SU-DHL-6 (cell line): ENCODE results near the gene BLCAP.

Source experiments
- H2AFZ ChIP-seq: fragments of 200-600 bp; sonication (generic); 2 replicates; pipeline ENCODE4 v1.6.1; 2014; ENCODE audit warnings: low read depth, mild to moderate bottlenecking, moderate library complexity, mixed read lengths, antibody characterized with exemption, low read length; ENCODE audit not compliant: severe bottlenecking
- H3F3A ChIP-seq: fragments of 200-600 bp; shearing (Covaris generic); 2 replicates; pipeline ENCODE4 v1.6.0; 2016; ENCODE audit warnings: antibody characterized with exemption, mild to moderate bottlenecking; ENCODE audit not compliant: insufficient read depth
- H3K27ac ChIP-seq: fragments of 200-600 bp; sonication (generic); 2 replicates; pipeline ENCODE4 v1.5.1; 2016; ENCODE audit warnings: low read depth, mild to moderate bottlenecking, low read length, moderate library complexity, mixed read lengths
- H3K27me3 ChIP-seq: fragments of 200-600 bp; sonication (generic), shearing (Covaris generic); 2 replicates; pipeline ENCODE4 v1.6.0; 2014; ENCODE audit warnings: mild to moderate bottlenecking, low read length
- H3K36me3 ChIP-seq: fragments of 200-600 bp; sonication (generic); 2 replicates; pipeline ENCODE4 v1.6.1; 2014; ENCODE audit warnings: mild to moderate bottlenecking, low read length, mixed read lengths
- H3K4me2 ChIP-seq: fragments of 300-600, 200-600 bp; shearing (Covaris generic), sonication (generic); 2 replicates; pipeline ENCODE4 v1.6.0; 2014; ENCODE audit warnings: low read length, low read depth, mild to moderate bottlenecking; ENCODE audit not compliant: poor library complexity, severe bottlenecking
- H3K4me3 ChIP-seq: fragments of 200-600 bp; sonication (generic); 2 replicates; pipeline ENCODE4 v1.5.1; 2014; ENCODE audit warnings: antibody characterized with exemption, low read length, mild to moderate bottlenecking, mixed read lengths; ENCODE audit not compliant: insufficient read depth, poor library complexity, severe bottlenecking
- H3K79me2 ChIP-seq: fragments of 200-600 bp; sonication (generic); 2 replicates; pipeline ENCODE4 v1.6.1; 2014; ENCODE audit warnings: mild to moderate bottlenecking, low read length, moderate library complexity; ENCODE audit not compliant: insufficient read depth
- H3K9ac ChIP-seq: fragments of 200-600 bp; sonication (generic); 2 replicates; pipeline ENCODE4 v1.7.0; 2014; ENCODE audit warnings: mild to moderate bottlenecking, low read length
- H3K9me2 ChIP-seq: fragments of 200-600 bp; sonication (generic); replicated peaks from 2 replicates; pipeline ENCODE4 v1.6.1; 2014; ENCODE audit warnings: low read length; ENCODE audit not compliant: insufficient read depth
- H3K9me3 ChIP-seq: fragments of 200-600 bp; sonication (generic); 2 replicates; pipeline ENCODE4 v1.6.1; 2014; ENCODE audit warnings: low read length, mixed read lengths; ENCODE audit not compliant: insufficient read depth
- H4K20me1 ChIP-seq: fragments of 200-600 bp; sonication (generic); 2 replicates; pipeline ENCODE4 v1.6.1; 2014; ENCODE audit warnings: low read depth, mild to moderate bottlenecking, antibody characterized with exemption, low read length, moderate library complexity, mixed read lengths
- CTCF ChIP-seq: fragments of 200-600 bp; sonication (generic); IDR thresholded peaks from one replicate; pipeline ENCODE4 v1.5.1; 2017; ENCODE audit warnings: antibody characterized with exemption, mild to moderate bottlenecking, low read length, moderate library complexity; ENCODE audit not compliant: insufficient read depth, poor library complexity, severe bottlenecking
- EZH2phosphoT487 ChIP-seq: fragments of 200-600 bp; sonication (generic), shearing (Covaris generic); conservative IDR thresholded peaks from 2 replicates; pipeline ENCODE4 v1.6.1; 2018; ENCODE audit warnings: mild to moderate bottlenecking, antibody characterized with exemption, low read length, moderate library complexity, mixed read lengths

The BLCAP gene

GRCh38 chr20:37518606-37519507, 8.8 kb downstream of the BLCAP start:
- peaks cover 13% of the 10 kb centered on the region for H3K79me2 ChIP-seq
- H3K27ac ChIP-seq: no peak overlapping the region
- no peak overlapping the region for H3K4me3 ChIP-seq
- no peaks in the 10 kb centered on the region for H3K27me3 ChIP-seq
- no peak overlapping the region for H3K4me2 ChIP-seq
- H3F3A ChIP-seq: no peaks in the 10 kb centered on the region
- H3K36me3 ChIP-seq: no peaks in the 10 kb centered on the region
- no peaks in the 10 kb centered on the region for H3K9me3 ChIP-seq
- TF ChIP-seq CTCF: no peak
- TF ChIP-seq EZH2phosphoT487: no peak
- no peak overlapping the region for H2AFZ ChIP-seq
- H3K9ac ChIP-seq: no peak overlapping the region
- no peaks in the 10 kb centered on the region for H4K20me1 ChIP-seq
- H3K9me2 ChIP-seq: no peaks in the 10 kb centered on the region

DNA sequence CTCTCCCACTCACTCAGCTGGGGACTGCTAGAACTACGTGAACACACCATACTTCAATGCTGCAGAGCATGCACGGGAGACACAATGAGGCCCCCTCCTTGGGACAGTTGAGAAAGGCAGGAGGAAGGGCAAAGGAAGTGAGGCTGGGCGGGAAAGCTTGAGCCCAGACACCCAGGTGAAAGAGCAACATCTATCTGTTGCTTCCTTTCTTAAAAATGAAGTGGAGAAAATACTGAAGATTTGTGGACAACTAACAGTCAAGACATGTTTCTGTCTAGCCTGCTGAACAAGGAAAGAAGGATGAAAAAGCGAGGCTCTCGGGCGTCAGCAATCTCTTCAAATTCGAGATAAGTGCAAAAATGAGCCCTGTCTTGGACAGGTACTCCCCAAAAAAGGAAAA, 9.6 kb downstream of the BLCAP start:
- no peak overlapping the region for H3K4me3 ChIP-seq
- H2AFZ ChIP-seq: no peak overlapping the region
- H3K79me2 ChIP-seq: peaks cover 9% of the 10 kb centered on the region
- H3K36me3 ChIP-seq: no peaks in the 10 kb centered on the region
- H3K9ac ChIP-seq: no peak overlapping the region
- TF ChIP-seq CTCF (no peak), EZH2phosphoT487 (no peak)
- no peaks in the 10 kb centered on the region for H3F3A ChIP-seq
- H3K9me3 ChIP-seq: no peaks in the 10 kb centered on the region
- H4K20me1 ChIP-seq: no peaks in the 10 kb centered on the region
- H3K4me2 ChIP-seq: no peak overlapping the region
- H3K27me3 ChIP-seq: no peaks in the 10 kb centered on the region
- no peak overlapping the region for H3K27ac ChIP-seq
- no peaks in the 10 kb centered on the region for H3K9me2 ChIP-seq

DNA sequence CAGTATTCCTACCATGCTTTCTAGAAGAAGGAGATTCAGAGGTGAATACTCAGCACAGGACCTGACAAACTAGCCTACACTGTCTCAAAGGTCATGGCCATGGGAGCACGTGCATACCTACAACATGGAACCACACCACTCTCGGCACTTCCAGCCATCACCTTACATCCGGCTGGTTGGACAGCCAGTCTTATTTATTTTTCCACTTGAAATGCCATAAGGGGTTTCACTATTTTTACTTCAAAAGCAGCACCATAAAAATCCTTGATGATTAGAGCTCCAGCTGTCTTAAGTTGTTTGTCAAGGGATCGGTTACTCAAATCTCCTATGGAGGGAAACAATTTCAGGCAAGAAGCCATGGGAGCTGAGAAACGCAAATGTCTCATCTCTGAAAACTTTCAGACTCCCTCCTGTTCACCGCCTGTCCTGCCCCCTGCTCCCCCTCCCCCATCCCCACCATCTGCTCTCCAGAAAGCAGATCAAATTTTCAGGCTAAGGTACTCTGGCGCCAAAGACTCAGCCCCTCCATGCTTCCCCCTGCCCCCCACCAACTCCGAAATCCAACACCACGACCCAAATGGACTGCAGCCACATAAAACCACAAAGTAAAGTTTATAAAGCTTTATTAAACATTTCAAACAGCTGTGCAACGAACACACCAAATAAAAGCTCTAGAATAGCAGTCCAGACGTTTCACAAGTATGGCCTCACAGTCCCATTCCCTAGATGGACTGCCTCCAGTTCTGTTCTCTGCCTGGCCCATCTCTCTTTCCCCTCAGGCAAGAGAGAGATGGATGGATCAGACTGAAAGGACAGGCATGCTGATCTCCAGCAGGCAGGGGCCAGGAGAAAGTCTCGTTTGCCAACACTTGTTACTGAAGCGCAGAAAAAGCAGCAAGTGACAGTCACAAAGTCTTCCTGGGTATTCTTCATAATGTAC, 10.6 kb downstream of the BLCAP start:
- Histone ChIP-seq H2AFZ (no peak overlapping the region), H3K36me3 (no peaks in the 10 kb centered on the region), H3K9ac (no peak overlapping the region), H3F3A (no peaks in the 10 kb centered on the region), H4K20me1 (no peaks in the 10 kb centered on the region), H3K9me2 (no peaks in the 10 kb centered on the region), H3K4me3 (no peak overlapping the region), H3K79me2 (peaks cover 5% of the 10 kb centered on the region; the same call in 1 of the 2 replicates), H3K4me2 (no peak overlapping the region), H3K9me3 (no peaks in the 10 kb centered on the region), H3K27ac (no peak overlapping the region), H3K27me3 (no peaks in the 10 kb centered on the region)
- no peak for TF ChIP-seq CTCF
- no peak for TF ChIP-seq EZH2phosphoT487
